Lower lobe of right lung (tissue), 2 donors: Measurements from ENCODE around the gene MAPK4. TPM values are rescaled to one million over a fixed set of nuclear protein-coding genes. Genes with fewer than 3 reads are reported as not detected.
"Not testable (repeated sequence)": the region's sequence is repeated elsewhere in the genome, so short reads cannot be mapped to it uniquely, and the experiment has no call there.

ENCODE experiments used
- ATAC-seq, 2 donors: fragments of 200-7000 bp; cut with Tn5 transposase; one replicate each; pipeline ENCODE4 v1.9.1; 2020 to 2022; ENCODE audit warnings: mild to moderate bottlenecking in 2 of 2, moderate library complexity in 2 of 2
- DNase-seq: peaks from one replicate; pipeline ENCODE4 v3.0.0-alpha.2; 2020
- H3K27ac ChIP-seq: fragments of 200-600 bp; one replicate; pipeline ENCODE4 v1.8.0; 2022
- H3K27me3 ChIP-seq: fragments of 200-600 bp; one replicate; pipeline ENCODE4 v1.8.0; 2022; ENCODE audit warnings: low read depth
- H3K36me3 ChIP-seq: fragments of 200-600 bp; one replicate; pipeline ENCODE4 v1.8.0; 2022; ENCODE audit warnings: mild to moderate bottlenecking
- H3K4me1 ChIP-seq: fragments of 200-600 bp; one replicate; pipeline ENCODE4 v1.8.0; 2022
- H3K4me3 ChIP-seq: fragments of 200-600 bp; one replicate; pipeline ENCODE4 v1.8.0; 2022; ENCODE audit warnings: mild to moderate bottlenecking
- H3K9me3 ChIP-seq: fragments of 200-600 bp; one replicate; pipeline ENCODE4 v1.8.0; 2022
- intact Hi-C: fragments of 100-400 bp; cut with DNase I; formaldehyde crosslinking; loops from one replicate; pipeline ENCODE4 v1.11.0; 2022
- total RNA-seq: library from RNA; stranded (reverse); fragmentation: NEBNext Ultra II Directional; extraction: Animal tissue kit (Norgen Biotek cat#: 25700); gene quantifications from one replicate; pipeline ENCODE4 v1.2.1, GENCODE V29; 2021
- TF ChIP-seq, protein P1 (sequence below): fragments of 200-600 bp; IDR thresholded peaks from one replicate; pipeline ENCODE4 v1.8.0; 2022; ENCODE audit warnings: antibody characterized with exemption, mild to moderate bottlenecking
- donor health status: DM: no; HTN: yes; CAD: no; lungs with severe emphysema.

The MAPK4 gene
- total RNA-seq, 1 donor from 2014 or later, result 2.9 TPM

DNA sequence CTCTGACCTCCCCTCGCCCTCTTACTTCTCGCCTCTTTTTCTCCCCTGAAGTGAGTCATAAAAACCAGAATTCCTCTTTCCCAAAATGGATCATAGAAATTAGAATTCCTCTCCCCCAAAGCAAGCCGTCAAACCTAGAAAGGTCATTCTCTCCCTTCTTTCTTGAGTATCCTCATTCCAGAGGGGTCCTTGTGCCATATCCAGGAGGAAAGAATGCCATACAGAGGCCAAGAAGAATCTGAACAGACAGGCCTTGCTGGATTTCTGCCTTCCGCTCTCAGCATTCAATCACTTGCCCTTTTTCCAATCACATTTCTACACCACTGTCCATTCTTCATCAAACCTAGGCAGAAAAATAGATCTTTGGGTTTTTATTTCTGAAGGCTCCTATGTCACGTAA lies 31.1 kb upstream of the MAPK4 start:
- no peak overlapping the region for H3K27ac ChIP-seq

DNA sequence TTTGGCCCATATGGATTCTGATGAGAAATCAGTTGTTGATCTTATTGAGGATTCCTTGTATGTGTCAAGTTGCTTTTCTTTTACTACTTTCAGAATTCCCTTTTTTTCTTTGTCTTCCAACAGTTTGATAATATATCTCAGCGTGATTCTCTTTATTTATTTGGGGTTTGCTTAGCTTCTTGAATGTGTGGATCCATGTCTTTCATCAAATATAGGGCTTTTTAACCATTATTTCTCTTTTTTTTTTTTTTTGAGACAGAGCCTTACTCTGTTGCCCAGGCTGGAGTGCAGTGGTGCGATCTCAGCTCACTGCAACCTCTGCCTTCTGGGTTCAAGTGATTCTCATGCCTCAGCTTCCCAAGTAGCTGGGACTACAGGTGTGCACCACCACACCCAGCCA lies 26.1 kb upstream of the MAPK4 start:
- DNase-seq, H3K4me1 ChIP-seq, H3K27me3 ChIP-seq, H3K27ac ChIP-seq, intact Hi-C loops, H3K4me3 ChIP-seq, ATAC-seq, H3K36me3 ChIP-seq: not testable (repeated sequence)
- H3K9me3 ChIP-seq, result peaks cover 15% of the 10 kb centered on the region

More for the DNA sequence above, 31.1 kb upstream of the MAPK4 start:
- Histone ChIP-seq H3K4me3 (no peak overlapping the region), H3K27me3 (peaks cover under 1% of the 10 kb centered on the region), H3K4me1 (no peaks in the 10 kb centered on the region), H3K36me3 (no peaks in the 10 kb centered on the region), H3K9me3 (peaks cover 7% of the 10 kb centered on the region)
- DNase-seq (no peak), ATAC-seq (no peak)
- TF ChIP-seq, protein P1, sequence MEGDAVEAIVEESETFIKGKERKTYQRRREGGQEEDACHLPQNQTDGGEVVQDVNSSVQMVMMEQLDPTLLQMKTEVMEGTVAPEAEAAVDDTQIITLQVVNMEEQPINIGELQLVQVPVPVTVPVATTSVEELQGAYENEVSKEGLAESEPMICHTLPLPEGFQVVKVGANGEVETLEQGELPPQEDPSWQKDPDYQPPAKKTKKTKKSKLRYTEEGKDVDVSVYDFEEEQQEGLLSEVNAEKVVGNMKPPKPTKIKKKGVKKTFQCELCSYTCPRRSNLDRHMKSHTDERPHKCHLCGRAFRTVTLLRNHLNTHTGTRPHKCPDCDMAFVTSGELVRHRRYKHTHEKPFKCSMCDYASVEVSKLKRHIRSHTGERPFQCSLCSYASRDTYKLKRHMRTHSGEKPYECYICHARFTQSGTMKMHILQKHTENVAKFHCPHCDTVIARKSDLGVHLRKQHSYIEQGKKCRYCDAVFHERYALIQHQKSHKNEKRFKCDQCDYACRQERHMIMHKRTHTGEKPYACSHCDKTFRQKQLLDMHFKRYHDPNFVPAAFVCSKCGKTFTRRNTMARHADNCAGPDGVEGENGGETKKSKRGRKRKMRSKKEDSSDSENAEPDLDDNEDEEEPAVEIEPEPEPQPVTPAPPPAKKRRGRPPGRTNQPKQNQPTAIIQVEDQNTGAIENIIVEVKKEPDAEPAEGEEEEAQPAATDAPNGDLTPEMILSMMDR, result no peak
- intact Hi-C loops, result no loop called here

DNA sequence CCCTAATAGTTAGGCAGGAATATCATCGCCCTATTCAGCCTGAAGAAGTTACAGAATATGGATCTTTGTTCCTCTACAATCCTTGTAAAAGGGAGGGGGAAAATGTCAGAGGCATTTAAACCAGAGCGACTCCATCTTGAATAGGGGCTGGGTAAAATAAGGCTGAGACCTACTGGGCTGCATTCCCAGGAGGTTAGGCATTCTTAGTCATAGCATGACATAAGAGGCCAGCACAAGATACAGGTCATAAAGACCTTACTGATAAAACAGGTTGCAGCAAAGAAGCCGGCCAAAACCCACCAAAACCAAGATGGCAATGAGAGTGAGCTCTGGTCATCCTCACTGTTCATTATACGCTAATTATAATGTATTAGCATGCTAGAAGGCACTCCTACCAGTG lies 15.4 kb upstream of the MAPK4 start:
- intact Hi-C loops, H3K27ac ChIP-seq, H3K27me3 ChIP-seq, H3K4me1 ChIP-seq, H3K36me3 ChIP-seq, DNase-seq, H3K9me3 ChIP-seq, ATAC-seq, H3K4me3 ChIP-seq: not testable (repeated sequence)

DNA sequence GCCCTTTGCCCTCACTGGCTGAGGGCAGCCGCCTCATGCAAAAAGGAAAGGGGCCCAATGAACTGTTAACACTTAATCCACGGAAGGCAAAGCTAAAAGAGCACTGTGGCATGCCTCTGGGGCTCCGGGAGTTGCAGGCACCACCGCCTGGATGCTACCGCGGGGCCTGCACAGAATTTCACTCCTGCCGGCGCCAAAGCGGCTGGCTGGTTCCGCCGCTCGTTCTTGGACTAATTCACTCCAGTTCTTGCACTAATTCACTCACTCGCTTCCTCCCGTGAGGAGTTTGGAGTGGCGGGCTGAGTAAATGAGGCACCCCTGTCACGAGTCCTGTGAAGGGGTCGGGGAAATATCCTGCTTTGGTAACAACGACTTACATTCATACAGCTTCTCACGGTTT lies 14.0 kb upstream of the MAPK4 start:
- DNase-seq (no peak), ATAC-seq (no peak)
- TF ChIP-seq, protein P1, result no peak
- Histone ChIP-seq H3K27ac (no peak overlapping the region), H3K4me3 (no peak overlapping the region), H3K9me3 (no peaks in the 10 kb centered on the region), H3K27me3 (no peaks in the 10 kb centered on the region), H3K36me3 (no peaks in the 10 kb centered on the region), H3K4me1 (no peaks in the 10 kb centered on the region)
- intact Hi-C loops, result no loop called here

DNA sequence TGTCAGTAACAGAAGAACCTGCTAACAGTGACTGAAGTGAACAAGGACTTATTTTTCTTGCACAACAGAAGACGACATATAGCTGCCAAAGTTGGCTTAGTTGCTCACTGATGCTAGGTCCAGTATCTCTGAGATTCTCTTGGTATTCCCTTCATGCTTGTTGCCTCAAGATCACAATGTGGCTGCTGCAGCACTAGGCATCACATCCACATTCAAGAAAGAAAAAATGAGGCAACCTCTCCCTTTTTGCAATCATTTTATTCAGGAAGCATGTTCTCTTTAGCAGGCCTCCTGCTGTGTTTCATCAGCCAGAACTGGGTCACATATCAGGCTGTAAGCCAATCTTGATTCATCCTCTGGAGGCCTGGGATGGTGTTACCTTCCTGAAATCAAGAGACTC lies 11.7 kb upstream of the MAPK4 start:
- Histone ChIP-seq H3K9me3 (no peaks in the 10 kb centered on the region), H3K27ac (no peak overlapping the region), H3K36me3 (no peaks in the 10 kb centered on the region), H3K27me3 (no peaks in the 10 kb centered on the region), H3K4me1 (no peaks in the 10 kb centered on the region), H3K4me3 (no peak overlapping the region)
- ATAC-seq (no peak), DNase-seq (no peak)
- intact Hi-C loops, result no loop called here
- TF ChIP-seq, protein P1, result no peak

DNA sequence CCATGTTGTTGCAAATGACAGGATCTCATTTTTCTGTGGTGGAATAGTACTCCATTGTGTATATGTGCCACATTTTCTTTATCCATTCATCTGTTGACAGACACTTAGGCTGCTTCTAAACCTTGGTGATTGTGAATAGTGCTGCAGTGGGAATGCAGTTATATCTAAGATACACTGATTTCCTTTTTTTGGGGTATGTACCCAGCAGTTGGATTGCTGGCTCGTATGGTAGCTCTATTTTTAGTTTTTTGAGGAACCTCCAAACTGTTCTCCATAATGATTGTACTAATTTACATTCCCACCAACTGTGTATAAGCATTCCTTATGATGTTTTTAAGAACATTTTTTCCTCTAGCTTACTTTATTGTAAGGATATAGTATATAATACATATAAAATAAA lies 8.2 kb upstream of the MAPK4 start:
- H3K36me3 ChIP-seq, H3K4me3 ChIP-seq, H3K9me3 ChIP-seq, ATAC-seq, intact Hi-C loops, H3K27me3 ChIP-seq, H3K4me1 ChIP-seq, H3K27ac ChIP-seq, DNase-seq: not testable (repeated sequence)

DNA sequence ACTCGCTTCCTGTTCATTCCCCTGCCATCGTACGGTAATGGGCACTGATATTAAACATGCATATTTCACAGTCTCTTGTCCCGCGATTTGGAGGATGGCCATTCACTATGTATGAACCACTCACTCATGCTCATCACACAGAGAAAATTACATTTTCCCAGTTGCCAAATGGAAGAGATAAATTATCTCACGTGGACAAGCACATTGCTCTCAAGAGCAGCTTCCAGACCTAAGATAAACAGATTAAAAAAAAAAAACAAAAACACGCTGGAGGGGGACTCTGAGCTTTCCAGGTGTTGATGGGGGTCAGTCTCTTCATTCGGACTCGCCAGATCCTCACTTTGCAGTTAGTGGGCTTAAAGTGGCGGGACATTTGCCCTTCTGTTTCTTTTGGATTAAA lies 1.7 kb upstream of the MAPK4 start:
- Histone ChIP-seq H3K36me3 (no peaks in the 10 kb centered on the region), H3K27me3 (peaks cover 29% of the 10 kb centered on the region), H3K4me1 (peaks cover 12% of the 10 kb centered on the region), H3K9me3 (no peaks in the 10 kb centered on the region), H3K27ac (no peak overlapping the region), H3K4me3 (no peak overlapping the region)
- TF ChIP-seq, protein P1, result no peak
- DNase-seq (no peak), ATAC-seq (no peak)
- intact Hi-C loops, result no loop called here
